ENCODE results near the gene GOLGA6L10. TPM values are rescaled to one million over a fixed set of nuclear protein-coding genes. Genes with fewer than 3 reads are reported as not detected.
"Not testable (repeated sequence)": the region's sequence is repeated elsewhere in the genome, so short reads cannot be mapped to it uniquely, and the experiment has no call there.

The GOLGA6L10 gene
- total RNA-seq, 1 donor from 2014 or later = 0.86 TPM

DNA sequence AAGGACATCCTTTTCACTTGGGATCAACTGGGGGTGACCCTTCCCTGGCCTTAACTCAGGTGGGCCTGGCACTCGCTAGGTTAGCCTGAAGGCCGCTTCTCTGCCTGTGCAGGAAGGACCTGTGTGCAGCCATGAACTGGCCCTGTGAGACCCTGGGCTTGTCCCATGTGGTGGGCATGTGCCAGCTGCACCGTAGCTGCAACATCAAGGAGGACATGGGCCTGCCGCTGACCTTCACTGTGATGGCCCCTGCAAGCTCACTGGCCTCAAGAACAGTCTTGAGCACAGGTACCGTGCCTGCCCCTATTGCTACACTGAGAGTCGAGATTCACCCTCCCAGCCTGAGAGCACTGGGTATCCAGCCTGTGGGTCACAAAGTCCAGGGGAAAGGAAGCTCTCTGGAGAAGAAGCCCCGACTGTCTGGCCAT is 43.6 kb downstream of the GOLGA6L10 start:
- DNase-seq (ENCODE audit: low spot score) = no peak
- intact Hi-C loops (cut with DNase I) = no loop called here

DNA sequence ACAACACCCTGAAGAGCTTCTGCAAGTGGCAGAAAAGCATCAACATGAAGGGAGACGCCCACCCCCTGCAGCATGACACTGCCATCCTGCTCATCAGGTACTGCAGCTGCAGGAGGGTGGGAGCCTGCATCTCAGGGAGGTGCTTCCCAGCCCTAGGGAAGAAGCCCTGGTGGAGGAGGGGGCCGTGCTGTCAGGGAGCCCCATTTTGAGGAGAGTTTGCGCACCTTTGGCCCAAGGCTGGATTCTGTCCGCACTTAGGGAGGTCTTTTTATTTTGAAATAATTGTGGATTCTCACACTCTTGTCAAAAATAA is 44.5 kb downstream of the GOLGA6L10 start:
- no peak for DNase-seq (ENCODE audit: low spot score)

DNA sequence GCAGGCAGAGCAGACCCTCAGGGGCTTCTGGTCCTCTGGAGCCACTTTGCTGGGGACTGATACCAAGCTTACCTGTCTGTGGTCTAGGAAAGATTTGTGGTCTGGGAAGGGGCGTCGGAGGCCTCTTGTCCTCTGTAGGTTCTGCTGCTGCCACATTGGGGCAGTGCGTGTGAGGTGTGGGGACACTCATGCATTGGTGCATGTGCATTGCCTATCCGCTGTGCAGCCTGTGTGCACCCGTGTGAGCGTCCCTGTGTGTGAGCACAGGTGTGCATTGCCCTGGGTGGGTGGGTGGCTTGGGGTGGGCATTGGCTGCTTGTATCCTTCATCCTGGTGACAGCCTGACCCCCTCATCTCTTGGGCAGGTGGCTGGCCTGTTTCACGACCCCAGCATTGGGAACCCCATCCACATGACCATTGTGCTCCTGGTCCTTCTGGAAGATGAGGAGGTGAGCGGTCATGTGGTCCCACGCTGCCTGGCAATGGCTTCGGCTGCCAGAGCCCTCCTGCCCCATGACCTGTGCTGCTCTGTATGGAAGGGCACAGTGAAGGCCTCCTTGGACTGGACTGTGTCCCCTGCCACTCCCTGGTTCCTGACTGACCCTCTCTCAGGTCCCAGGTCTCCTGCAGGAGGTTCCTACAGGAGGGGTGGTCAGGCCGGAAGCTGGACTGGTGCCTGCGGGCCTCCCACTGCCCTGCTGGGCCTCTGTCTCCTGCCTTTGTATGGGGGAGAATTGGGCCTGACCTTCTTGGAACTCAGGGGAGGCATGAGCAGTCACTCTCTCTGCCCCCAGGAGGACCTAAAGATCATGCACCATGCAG is 45.1 kb downstream of the GOLGA6L10 start:
- intact Hi-C loops (cut with DNase I) = no loop called here

More for the DNA sequence above, 44.5 kb downstream of the GOLGA6L10 start:
- intact Hi-C loops (cut with DNase I) = no loop called here

DNA sequence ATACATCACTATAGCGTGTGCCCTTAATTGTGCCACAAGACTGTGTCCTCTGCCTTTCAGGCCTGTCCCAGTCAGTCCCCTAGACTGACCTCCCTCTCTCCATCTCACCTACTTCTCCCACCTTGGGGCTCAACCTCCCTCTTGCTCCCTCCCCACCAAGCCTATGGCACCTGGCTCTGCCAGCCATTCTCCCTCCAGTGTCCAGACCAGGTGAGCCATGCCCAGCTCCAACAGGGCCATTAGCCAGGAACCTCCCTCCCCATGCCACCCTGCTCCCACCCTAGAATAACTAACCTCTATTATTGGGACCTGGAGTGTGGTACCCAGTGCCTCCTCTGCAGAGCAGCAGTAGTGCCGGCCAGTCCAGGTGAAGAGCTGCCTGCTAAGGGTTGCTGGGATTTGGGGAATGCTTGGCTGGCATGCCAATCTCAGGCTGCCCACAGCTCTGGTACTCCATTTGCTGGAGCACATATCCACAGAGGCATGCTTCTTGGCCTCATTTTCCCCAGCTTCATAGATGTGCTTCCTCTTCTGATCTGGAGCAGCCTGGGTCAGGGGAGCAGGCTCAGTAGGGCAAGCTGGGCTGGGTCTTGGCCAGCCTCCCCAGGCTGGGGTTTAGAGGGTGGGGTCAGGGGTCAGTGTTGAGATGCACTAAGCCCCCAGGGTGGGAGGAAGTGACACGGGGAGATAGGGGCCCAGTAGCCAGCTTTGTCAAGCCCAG is 47.8 kb downstream of the GOLGA6L10 start:
- intact Hi-C loops (cut with DNase I) = no loop called here
- no peak for DNase-seq (ENCODE audit: low spot score)

More for the DNA sequence above, 45.1 kb downstream of the GOLGA6L10 start:
- no peak for DNase-seq (ENCODE audit: low spot score)

DNA sequence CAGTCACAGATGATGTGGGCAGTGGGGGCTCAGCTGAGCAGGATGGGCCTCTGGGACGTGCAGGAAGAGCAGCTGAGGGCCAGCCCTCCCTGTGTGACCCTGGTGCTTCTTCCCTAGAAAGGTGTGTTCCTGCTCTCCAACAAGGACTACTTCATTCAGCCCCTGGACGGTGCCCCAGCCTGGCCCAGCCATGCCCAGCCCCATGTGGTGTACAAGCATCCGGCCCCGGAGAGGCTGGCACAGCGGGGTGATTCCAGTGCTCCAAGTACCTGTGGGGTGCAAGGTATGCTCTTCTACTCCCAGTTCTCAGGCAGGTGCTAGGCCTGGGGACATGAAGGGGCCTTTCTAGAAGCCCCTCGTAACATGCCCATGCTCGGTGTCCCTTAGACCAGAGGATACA is 48.4 kb downstream of the GOLGA6L10 start:
- no peak for DNase-seq (ENCODE audit: low spot score)
- intact Hi-C loops (cut with DNase I) = no loop called here

DNA sequence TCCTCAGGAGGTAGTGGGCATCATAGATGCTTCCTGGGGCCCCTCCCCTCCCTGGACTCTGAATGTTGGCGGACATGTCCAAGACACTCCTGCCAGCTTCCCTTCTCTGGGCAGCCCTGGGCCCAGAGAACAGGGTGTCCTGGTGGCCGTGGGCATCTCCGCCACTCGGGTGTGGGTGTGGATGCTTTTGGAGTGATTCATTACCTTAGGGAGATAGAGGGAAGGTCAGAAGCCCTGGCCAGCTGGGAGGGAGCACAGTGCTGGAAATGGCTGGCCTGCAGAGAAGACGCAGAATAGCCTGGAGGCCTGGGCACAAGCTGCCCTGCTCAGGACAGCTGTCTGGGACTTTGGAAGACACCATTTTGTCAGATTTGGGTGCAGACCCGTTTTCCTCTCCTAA is 48.9 kb downstream of the GOLGA6L10 start:
- DNase-seq (ENCODE audit: low spot score); intact Hi-C loops (cut with DNase I): not testable (repeated sequence)

DNA sequence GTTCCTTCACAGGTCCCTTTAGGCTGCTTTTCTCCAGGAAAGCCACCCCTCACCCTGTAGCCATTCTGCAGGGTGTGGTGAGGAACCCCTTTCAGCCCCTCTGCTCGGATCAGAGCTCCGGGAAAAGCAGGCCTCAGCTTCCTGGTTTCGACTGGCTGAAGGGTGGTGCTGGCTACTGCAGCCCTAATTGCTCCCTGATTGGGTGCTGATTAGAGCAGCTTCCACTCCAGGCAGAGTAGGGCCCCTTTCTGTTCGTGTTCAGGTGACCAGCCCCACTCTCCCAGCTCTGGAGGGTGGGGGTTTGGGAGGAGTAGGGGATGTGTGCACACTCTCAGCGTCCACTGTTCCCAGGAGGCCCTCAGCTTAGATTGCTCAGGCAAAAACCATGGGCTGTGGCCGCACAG is 49.8 kb downstream of the GOLGA6L10 start:
- DNase-seq (ENCODE audit: low spot score) = not testable (repeated sequence)

DNA sequence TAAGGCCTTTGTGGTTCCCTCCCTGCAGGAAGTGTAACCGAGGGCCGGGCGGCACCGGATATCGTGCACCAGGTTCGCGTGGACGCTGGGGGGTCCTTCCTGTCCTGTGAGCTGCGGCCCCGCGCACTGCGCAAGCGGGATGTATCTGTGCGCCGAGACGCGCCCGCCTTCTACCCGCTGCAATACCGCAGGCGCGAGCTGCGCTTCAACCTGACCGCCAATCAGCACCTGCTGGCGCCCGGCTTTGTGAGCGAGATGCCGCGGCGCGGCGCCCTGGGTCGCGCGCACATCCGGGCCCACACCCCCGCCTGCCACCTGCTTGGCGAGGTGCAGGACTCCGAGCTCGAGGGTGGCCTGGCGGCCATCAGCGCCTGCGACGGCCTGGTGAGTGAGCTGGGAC is 50.8 kb downstream of the GOLGA6L10 start:
- no peak for DNase-seq (ENCODE audit: low spot score)
- intact Hi-C loops (cut with DNase I) = no loop called here

More for the DNA sequence above, 49.8 kb downstream of the GOLGA6L10 start:
- intact Hi-C loops (cut with DNase I) = not testable (repeated sequence)

DNA sequence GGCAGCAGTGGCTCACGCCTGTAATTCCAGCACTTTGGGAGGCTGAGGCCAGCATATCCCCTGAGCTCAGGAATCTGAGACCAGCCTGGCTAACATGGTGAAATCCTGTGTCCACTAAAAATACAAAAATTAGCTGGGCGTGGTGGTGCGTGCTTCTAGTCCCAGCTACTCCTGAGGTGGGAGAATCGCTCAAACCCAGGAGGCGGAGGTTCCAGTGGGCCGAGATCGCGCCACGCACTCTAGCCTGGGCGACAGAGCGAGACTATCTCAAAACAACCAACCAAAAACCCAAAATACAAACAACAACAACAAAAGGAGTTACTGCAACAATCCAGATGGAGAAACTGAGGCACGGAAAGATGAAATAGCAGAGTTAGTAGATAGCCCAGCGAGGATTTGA is 51.2 kb downstream of the GOLGA6L10 start:
- intact Hi-C loops (cut with DNase I) = no loop called here
- DNase-seq (ENCODE audit: low spot score) = no peak

DNA sequence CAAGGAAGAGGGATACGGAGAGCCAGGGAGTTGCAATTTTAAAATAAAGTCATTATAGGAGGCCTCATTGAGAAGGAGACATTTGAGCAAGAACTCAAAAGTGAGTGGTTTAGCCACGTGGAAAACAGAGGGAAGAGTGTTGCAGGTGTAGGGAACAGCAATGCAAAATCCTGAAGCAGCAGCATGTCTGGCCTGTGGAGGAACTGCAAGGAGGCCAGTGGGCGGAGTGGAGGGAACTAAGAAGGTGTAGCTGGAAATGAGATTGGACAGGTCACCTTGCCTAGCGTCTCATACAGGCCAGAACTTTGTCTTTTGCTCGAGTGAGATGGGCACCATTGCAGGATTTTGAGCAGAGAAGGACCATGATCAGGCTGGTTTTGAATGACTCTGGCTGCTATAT is 51.7 kb downstream of the GOLGA6L10 start:
- intact Hi-C loops (cut with DNase I) = no loop called here
- no peak for DNase-seq (ENCODE audit: low spot score)

DNA sequence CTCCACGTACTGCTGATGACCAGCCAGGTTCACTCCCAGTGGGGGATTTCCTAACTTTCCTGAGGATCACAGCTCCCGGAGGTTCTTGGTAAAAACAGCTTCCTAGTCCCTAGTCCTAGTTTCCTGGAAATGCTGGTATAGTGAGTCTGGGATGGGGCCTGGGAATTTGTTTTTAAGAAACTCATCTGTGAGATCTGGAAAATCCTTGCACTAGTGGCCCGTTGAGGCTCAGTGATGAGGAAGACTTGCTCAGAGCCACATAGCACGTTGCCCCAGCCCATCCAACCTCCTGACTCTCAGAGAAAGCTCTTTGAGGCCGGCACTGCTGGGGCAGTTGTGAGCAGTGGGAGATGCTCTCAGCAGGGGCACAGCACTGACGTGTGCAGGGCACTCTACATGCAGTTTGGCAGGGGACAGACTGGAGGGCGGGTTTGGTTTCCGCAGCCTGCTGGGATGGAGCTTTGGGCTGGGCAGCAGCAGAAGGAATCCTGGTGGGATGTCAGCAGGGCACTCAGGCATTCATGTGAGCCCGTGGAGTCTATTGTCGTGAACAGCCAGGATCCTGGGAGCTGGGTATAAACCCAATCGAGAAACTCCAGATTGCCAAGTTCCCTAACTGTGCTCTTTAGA is 55.1 kb downstream of the GOLGA6L10 start:
- DNase-seq (ENCODE audit: low spot score) = no peak
- intact Hi-C loops (cut with DNase I) = no loop called here

DNA sequence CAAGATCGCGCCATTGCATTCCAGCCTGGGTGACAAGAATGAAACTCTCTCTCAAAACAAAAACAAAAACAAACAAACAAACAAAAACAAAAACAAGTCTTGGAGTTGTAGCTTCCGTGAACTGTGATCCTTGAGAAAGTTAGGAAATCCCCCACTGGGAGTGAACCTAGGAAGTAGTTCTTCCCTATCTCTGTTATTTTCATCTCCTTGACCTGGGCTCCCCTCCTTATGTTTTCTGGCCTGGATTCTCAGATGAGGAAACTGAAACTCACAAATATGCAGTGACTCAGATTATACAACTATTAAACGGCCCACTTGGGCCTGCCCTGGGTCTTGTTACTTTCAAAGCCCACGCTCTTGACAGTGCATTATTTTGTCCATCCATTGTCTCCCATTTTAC is 57.0 kb downstream of the GOLGA6L10 start:
- DNase-seq (ENCODE audit: low spot score) = no peak
- intact Hi-C loops (cut with DNase I) = no loop called here

Other genes starting within 250 kb of the GOLGA6L10 start
- 10.3 TPM for gene EFL1, start 86.7 kb downstream of the GOLGA6L10 start, total RNA-seq
- 3.3 TPM for gene SAXO2, start 86.7 kb downstream of the GOLGA6L10 start, total RNA-seq
- 1.8 TPM for gene GOLGA6L9, start 80.3 kb upstream of the GOLGA6L10 start, total RNA-seq
- 614 TPM for gene RPS17, start 191.0 kb upstream of the GOLGA6L10 start, total RNA-seq

Measured in cardiac septum (tissue), 1 donor.